K562 (cell line): Measurements from ENCODE around the gene NEDD9. TPM values are rescaled to one million over a fixed set of nuclear protein-coding genes. Genes with fewer than 3 reads are reported as not detected.

Experiments
- BRF2 ChIP-seq: IDR thresholded peaks from 3 replicates; pipeline ENCODE4 v1.6.1; 2011; ENCODE audit warnings: borderline replicate concordance, mild to moderate bottlenecking; ENCODE audit not compliant: insufficient read length, insufficient read depth
- DLX4 ChIP-seq: fragments of 250-450 bp; sonication (Bioruptor Pico); IDR thresholded peaks from 2 replicates; pipeline ENCODE4 v1.6.1; 2021; ENCODE audit warnings: mild to moderate bottlenecking
- GATAD2B ChIP-seq: fragments of 450-650 bp; IDR thresholded peaks from 2 replicates; pipeline ENCODE4 v1.6.1; 2017; ENCODE audit warnings: mild to moderate bottlenecking, borderline replicate concordance
- HIVEP1 ChIP-seq: fragments of 250-450 bp; sonication (Bioruptor Pico); IDR thresholded peaks from 2 replicates; pipeline ENCODE4 v1.4.0; 2020; ENCODE audit warnings: mild to moderate bottlenecking
- JUN ChIP-seq, 2 experiments: sonication (generic) in 1 of 2; formaldehyde crosslinking in 1 of 2; IDR thresholded peaks; 2 replicates each; pipeline versions ENCODE4 v1.6.1 to v1.8.0; 2012 to 2022; ENCODE audit warnings: borderline replicate concordance in 2 of 2, mild to moderate bottlenecking in 2 of 2, improper control_type of control experiment in 1 of 2, low read depth in 1 of 2, low read length in 1 of 2, missing genetic modification reagents in 1 of 2
- KAT2B ChIP-seq: IDR thresholded peaks from one replicate; pipeline ENCODE4 v1.6.1; 2012; ENCODE audit warnings: low read depth, mild to moderate bottlenecking, control low read depth, inconsistent platforms, low read length, moderate library complexity
- MAFG ChIP-seq: fragments of 450-650 bp; conservative IDR thresholded peaks from 2 replicates; pipeline ENCODE4 v1.6.1; 2016; ENCODE audit warnings: missing genetic modification characterization, missing compliant biosample characterization
- MECOM ChIP-seq: fragments of 250-450 bp; sonication (Bioruptor Pico); IDR thresholded peaks from 2 replicates; pipeline ENCODE4 v1.8.0; 2022; ENCODE audit warnings: inconsistent platforms
- NR2C2 ChIP-seq, 2 experiments: fragments of 200-800 bp in 1 of 2; sonication (Bioruptor generic) in 1 of 2; sonication (generic) in 1 of 2; formaldehyde crosslinking in 1 of 2; IDR thresholded peaks; 2 replicates each; pipeline versions ENCODE4 v1.6.1 to v1.8.0; 2016 to 2022; ENCODE audit warnings: mild to moderate bottlenecking in 1 of 2, missing compliant biosample characterization in 1 of 2, missing genetic modification characterization in 1 of 2, missing genetic modification reagents in 1 of 2
- PTTG1 ChIP-seq: fragments of 450-650 bp; IDR thresholded peaks from 2 replicates; pipeline ENCODE4 v1.6.1; 2016; ENCODE audit warnings: low read depth, mild to moderate bottlenecking, missing genetic modification characterization, missing compliant biosample characterization
- SMAD1 ChIP-seq: fragments of 150-350 bp; IDR thresholded peaks from 2 replicates; pipeline ENCODE4 v1.6.1; 2014; ENCODE audit warnings: low read length, low read depth; ENCODE audit not compliant: partially characterized antibody
- SMC3 ChIP-seq: conservative IDR thresholded peaks from 2 replicates; pipeline ENCODE4 v1.6.1; 2011; ENCODE audit warnings: low read depth, low read length, improper control_type of control experiment; ENCODE audit not compliant: insufficient read depth
- U2AF1 ChIP-seq: fragments of 200-400 bp; formaldehyde crosslinking; optimal IDR thresholded peaks from 2 replicates; pipeline ENCODE3; 2017; ENCODE audit warnings: mild to moderate bottlenecking, low read depth, low read length, moderate library complexity
- XRCC4 ChIP-seq: IDR thresholded peaks from one replicate; pipeline ENCODE4 v1.6.1; 2011; ENCODE audit not compliant: insufficient read depth, insufficient read length; ENCODE audit errors: extremely low read depth
- ZBTB49 ChIP-seq: sonication (generic); formaldehyde crosslinking; IDR thresholded peaks from 2 replicates; pipeline ENCODE4 v1.8.0; 2022; ENCODE audit warnings: missing genetic modification reagents, mild to moderate bottlenecking, borderline replicate concordance
- ZNF133 ChIP-seq: fragments of 250-450 bp; sonication (Bioruptor Pico); IDR thresholded peaks from 2 replicates; pipeline ENCODE4 v1.4.0; 2020; ENCODE audit warnings: mild to moderate bottlenecking
- ZNF586 ChIP-seq: fragments of 450-650 bp; formaldehyde crosslinking; conservative IDR thresholded peaks from 2 replicates; pipeline ENCODE4 v1.4.0; 2020; ENCODE audit warnings: mild to moderate bottlenecking, moderate library complexity
- polyA plus RNA-seq, 8 experiments: library from polyadenylated mRNA; depleted of rRNA in 4 of 8; stranded (reverse) in 5 of 8; unstranded in 3 of 8; fragments of >200 nt; fragmentation: Nextera tagmentation in 2 of 8; fragmentation: Illumina TruSeq in 1 of 8; extraction: Ambion mirVana in 2 of 8; extraction: Trizol in 1 of 8; gene quantifications; 2 replicates each; pipeline versions ENCODE4 v1.2.1 to v1.2.3, GENCODE V29; 2011 to 2014; ENCODE audit warnings: inconsistent platforms in 1 of 8, missing spikeins in 1 of 8
- total RNA-seq, 7 experiments: library from RNA; depleted of rRNA in 6 of 7; stranded (reverse); fragments of >200 nt in 6 of 7; fragmentation: Illumina TruSeq in 2 of 7; extraction: Trizol in 2 of 7; gene quantifications; 2 replicates each; pipeline versions ENCODE4 v1.2.1 to v1.2.3, GENCODE V29; 2011 to 2021; ENCODE audit warnings: low replicate concordance in 1 of 7
- TF ChIP-seq, protein P1 (sequence below): sonication (generic); formaldehyde crosslinking; IDR thresholded peaks from 2 replicates; pipeline ENCODE4 v1.8.0; 2023; ENCODE audit warnings: mild to moderate bottlenecking, missing genetic modification reagents
- TF ChIP-seq, protein P2 (sequence below): fragments of 250-450 bp; sonication (Bioruptor Pico); IDR thresholded peaks from 2 replicates; pipeline ENCODE4 v1.8.0; 2022; ENCODE audit warnings: moderate library complexity, mild to moderate bottlenecking, inconsistent platforms

NEDD9 gene
- total and polyA plus RNA-seq, 9 of the 15 experiments (the other 6 are each of a cell fraction or from before 2014, with no cell fraction given), result 0.04 to 0.18 (median 0.15) TPM; not detected in 6

DNA sequence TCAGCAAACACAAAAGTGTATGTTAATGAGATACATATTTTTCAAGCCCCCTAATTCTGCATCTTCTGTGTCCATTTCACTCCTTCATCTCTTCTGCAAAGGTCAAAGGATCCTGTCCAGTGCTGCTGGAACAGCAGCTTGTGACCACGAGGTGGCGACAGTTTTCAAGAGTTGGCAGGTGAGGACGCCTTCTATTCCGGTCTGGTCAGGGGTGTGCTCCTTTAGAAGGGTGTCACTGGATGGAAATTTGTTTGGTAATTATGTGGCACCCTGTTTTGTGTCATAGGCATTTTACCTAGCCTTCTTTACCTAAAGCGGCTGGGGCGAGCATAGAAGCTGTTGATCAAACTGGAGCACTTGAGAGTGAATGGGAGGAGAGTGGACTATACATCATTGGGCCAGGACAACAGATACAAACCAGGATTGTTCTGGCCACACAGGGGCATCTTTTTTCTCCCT, 88.0 kb downstream of the NEDD9 start (continued):
- TF ChIP-seq SMAD1, result no peak
- no peak for TF ChIP-seq ZNF133 (CRISPR knock-in tag)
- TF ChIP-seq XRCC4, result no peak
- no peak for TF ChIP-seq U2AF1
- peak; percentile 92 for TF ChIP-seq SMC3
- TF ChIP-seq BRF2, result no peak
- TF ChIP-seq PTTG1 (tag), result no peak
- TF ChIP-seq, protein P1, sequence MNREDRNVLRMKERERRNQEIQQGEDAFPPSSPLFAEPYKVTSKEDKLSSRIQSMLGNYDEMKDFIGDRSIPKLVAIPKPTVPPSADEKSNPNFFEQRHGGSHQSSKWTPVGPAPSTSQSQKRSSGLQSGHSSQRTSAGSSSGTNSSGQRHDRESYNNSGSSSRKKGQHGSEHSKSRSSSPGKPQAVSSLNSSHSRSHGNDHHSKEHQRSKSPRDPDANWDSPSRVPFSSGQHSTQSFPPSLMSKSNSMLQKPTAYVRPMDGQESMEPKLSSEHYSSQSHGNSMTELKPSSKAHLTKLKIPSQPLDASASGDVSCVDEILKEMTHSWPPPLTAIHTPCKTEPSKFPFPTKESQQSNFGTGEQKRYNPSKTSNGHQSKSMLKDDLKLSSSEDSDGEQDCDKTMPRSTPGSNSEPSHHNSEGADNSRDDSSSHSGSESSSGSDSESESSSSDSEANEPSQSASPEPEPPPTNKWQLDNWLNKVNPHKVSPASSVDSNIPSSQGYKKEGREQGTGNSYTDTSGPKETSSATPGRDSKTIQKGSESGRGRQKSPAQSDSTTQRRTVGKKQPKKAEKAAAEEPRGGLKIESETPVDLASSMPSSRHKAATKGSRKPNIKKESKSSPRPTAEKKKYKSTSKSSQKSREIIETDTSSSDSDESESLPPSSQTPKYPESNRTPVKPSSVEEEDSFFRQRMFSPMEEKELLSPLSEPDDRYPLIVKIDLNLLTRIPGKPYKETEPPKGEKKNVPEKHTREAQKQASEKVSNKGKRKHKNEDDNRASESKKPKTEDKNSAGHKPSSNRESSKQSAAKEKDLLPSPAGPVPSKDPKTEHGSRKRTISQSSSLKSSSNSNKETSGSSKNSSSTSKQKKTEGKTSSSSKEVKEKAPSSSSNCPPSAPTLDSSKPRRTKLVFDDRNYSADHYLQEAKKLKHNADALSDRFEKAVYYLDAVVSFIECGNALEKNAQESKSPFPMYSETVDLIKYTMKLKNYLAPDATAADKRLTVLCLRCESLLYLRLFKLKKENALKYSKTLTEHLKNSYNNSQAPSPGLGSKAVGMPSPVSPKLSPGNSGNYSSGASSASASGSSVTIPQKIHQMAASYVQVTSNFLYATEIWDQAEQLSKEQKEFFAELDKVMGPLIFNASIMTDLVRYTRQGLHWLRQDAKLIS, result no peak
- no peak for TF ChIP-seq ZBTB49 (CRISPR knock-in tag)
- TF ChIP-seq, protein P2, sequence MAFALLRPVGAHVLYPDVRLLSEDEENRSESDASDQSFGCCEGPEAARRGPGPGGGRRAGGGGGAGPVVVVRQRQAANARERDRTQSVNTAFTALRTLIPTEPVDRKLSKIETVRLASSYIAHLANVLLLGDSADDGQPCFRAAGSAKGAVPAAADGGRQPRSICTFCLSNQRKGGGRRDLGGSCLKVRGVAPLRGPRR, result no peak
- TF ChIP-seq NR2C2 (CRISPR knock-in tag; IDR thresholded peaks at IDR 0.05), result peak; percentile 62; the same call in 1 of the 2 replicates
- TF ChIP-seq NR2C2 (tag; IDR thresholded peaks at IDR 0.05), result peak; percentile 89
- TF ChIP-seq GATAD2B, result no peak
- peak; percentile 35; the same call in 1 of the 2 replicates for TF ChIP-seq JUN (IDR thresholded peaks at IDR 0.05; ENCODE audit: borderline replicate concordance, low read depth, low read length)
- TF ChIP-seq JUN (CRISPR knock-in tag; IDR thresholded peaks at IDR 0.05; ENCODE audit: borderline replicate concordance), result no peak
- no peak for TF ChIP-seq MECOM (CRISPR knock-in tag)
- TF ChIP-seq MAFG (tag), result no peak
- no peak for TF ChIP-seq DLX4 (CRISPR knock-in tag)
- TF ChIP-seq HIVEP1 (CRISPR knock-in tag), result no peak
- no peak for TF ChIP-seq ZNF586 (CRISPR knock-in tag)
- no peak for TF ChIP-seq KAT2B
